HG03469 (cell line): ENCODE results near the gene CPEB3.
"Not testable (repeated sequence)": the region's sequence is repeated elsewhere in the genome, so short reads cannot be mapped to it uniquely, and the experiment has no call there.

Experiments used
- ATAC-seq: cut with Tn5 transposase; IDR thresholded peaks from one replicate; pipeline ENCODE4 v1.9.1; 2021; ENCODE audit warnings: mild to moderate bottlenecking, moderate library complexity, moderate number of reproducible peaks; ENCODE audit not compliant: unreplicated experiment

Gene CPEB3

DNA sequence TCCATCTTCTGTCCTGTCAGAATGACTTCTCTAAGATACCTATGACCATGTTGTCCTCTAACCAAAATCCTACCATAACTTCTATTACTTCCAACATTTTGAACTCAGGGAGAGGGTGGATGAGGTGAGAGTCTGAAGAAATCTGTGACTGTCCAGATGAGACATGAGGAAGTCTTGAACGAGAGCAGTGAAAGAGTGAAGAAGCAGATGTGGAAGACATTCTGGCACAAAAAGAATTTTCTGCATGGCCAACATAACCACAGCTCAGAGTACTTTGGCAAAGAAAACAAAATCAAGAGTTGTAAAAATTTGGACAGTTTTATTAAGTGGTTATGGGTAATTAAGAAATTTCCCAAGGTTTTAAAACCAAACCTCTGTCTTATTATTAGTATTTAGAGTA, 141.6 kb downstream of the CPEB3 start:
- no peak for ATAC-seq

DNA sequence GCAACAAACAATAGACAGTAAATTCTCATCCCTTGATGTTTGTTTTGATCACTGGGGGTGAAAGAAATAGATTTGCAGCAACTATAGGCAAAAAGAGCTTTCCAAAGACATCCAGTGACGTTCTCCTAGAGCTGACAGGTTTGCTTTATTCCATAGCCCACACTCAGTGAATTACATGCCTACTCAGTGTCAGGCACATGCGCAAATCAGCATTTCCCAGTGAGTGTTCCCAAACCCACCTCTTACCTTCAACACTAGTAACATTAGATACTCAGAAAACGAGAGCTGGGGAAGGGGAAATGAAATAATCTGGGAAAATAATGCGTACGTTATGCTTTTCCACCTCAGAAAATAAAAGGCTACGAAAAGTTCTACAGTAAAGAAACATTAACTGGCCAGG, 144.1 kb downstream of the CPEB3 start:
- no peak for ATAC-seq

DNA sequence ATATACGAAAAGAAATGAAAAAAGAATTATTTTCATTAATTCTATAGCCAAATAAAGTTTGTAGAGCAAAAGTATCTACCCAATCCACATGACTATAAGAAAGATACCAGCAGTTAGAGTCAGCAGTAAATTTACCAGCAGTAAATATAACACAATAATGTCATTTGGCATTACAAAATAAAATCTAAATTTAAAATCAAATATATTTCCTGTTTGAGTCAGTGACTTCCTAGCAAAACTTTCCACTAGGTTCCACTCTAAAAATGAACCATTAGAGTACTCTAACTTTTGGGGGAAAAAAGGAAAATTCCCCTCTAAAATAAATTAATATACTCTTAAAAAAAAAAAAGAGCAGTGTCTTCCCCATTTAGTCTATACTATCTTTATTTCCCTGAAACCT, 144.8 kb downstream of the CPEB3 start:
- ATAC-seq, result no peak

DNA sequence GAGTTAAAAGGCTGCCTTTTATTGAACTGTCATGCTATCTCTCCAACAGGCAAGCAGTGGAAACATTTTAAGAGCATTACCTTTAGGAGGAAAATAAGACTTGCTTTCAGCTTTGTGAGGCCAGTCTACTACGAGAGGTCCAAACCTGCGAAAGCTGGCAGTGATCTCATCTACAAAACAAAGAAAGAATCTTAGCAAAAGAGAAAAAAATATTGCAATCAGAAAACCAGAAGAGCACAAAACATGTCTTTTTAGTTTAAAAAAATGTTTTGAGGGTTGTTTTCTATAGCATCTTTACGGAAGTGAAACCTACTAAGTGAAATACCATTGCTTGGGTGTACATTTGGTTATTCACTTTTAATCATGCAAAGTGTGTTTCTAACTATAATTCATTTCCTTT, 147.9 kb downstream of the CPEB3 start:
- ATAC-seq, result peak; percentile 45

DNA sequence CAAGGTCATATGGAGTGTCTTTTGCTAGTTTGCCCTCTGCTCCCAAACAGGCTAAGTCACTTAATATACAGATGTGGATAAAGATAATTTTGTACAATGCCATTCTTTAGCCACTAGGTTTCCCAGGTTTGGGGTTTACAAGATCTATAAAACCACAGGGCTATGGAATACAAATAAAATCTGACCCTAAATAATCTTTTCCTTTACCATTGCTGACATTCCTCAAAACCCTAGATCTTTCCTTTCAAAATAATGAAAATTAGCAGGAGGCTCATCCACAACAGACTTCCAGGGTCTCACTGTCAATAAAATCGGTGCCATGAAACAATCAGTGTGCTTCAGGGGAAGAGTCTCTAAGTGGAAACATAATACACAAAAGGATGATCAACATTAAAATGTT, 148.4 kb downstream of the CPEB3 start:
- ATAC-seq, result no peak

DNA sequence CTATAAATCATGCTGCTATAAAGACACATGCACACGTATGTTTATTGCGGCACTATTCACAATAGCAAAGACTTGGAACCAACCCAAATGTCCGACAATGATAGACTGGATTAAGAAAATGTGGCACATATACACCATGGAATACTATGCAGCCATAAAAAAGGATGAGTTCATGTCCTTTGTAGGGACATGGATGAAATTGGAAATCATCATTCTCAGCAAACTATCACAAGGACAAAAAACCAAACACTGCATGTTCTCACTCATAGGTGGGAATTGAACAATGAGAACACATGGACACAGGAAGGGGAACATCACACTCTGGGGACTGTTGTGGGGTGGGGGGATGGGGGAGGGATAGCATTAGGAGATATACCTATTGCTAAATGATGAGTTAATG, 149.7 kb downstream of the CPEB3 start:
- not testable (repeated sequence) for ATAC-seq

DNA sequence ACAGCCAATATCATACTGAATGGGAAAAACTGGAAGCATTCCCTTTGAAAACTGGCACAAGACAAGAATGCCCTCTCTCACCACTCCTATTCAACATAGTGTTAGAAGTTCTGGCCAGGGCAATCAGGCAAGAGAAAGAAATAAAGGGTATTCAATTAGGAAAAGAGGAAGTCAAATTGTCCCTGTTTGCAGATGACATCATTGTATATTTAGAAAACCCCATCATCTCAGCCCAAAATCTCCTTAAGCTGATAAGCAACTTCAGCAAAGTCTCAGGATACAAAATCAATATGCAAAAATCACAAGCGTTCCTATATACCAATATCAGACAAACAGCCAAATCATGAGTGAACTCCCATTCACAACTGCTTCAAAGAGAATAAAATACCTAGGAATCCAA, 156.8 kb downstream of the CPEB3 start:
- not testable (repeated sequence) for ATAC-seq

DNA sequence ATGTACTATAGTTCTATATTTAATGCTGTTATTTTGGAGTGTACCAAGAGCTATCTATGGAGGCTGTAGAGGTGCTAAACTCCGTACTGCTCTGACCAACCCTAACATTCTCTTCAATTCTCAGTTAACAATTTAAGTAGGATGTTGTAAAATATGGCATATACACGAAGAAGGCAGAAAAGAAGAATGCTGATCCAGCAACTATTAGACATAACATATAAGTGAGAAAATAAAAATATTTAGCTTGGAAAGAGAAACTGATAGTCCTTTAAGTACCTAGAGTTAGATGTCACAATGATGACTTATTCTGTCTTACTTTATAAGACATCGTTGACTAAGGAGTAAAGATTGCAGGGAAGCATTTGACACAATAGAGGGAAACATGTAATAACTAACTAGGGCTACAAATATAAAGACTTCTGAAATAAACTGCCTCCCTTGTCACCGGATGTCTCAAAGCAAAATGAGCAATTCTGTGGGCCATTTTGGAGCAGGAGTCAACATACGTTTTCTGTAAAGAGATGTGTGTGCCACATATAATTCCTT, 159.5 kb downstream of the CPEB3 start:
- ATAC-seq, result no peak

DNA sequence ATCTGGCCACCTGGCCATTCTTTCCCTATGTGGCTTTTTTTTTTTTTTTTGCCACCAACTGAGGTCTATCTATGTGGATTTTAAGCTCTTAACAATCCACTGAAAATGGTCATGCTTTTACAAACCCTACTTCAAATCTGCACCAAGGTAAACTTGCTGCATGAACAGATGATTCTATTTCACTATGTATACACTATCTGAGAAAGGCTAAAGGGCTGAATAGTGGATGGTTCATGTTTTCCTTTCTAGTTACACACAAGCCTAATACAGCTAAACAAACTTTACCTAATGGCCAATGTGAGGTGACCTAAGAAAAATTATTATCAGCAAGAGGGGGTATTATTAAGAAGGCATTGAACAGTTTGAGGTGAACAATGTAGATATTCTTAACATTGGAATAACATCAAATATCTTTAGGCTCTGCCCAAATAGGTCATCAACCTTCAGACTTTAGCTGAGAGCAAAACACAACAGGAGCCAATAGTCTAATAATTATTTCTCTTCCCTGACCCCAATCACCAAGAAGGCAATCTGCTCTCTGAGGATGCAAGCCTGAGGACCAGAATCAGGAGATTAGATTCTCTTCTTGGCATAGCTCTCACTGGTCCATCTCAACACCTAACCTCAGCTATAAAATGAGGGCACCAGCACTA, 160.1 kb downstream of the CPEB3 start:
- ATAC-seq, result no peak

DNA sequence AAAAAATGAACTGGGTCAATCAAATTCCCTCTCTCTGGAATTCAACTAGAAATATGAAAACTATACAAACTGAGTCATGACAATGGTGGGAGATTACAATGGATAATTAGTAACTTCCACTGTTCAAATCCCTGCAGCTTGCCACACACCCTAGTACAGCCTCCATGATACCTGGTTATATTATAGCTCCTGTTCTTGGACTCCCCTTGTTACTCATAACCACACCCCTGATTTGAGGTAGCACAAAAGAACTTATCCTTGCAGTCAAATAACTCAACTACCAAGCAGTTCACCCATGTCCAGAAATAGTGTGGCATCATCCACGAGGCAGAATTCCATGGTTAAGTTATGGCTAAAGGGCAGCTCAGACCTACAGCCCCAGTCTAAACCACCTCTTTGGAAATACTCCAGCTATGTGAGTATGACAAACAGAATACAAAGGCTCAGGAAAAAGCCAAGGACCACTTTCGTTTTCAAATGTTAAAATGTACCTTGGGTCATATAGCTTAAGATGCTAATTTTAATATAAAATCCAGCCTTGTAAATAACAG, 164.7 kb downstream of the CPEB3 start:
- ATAC-seq, result no peak

DNA sequence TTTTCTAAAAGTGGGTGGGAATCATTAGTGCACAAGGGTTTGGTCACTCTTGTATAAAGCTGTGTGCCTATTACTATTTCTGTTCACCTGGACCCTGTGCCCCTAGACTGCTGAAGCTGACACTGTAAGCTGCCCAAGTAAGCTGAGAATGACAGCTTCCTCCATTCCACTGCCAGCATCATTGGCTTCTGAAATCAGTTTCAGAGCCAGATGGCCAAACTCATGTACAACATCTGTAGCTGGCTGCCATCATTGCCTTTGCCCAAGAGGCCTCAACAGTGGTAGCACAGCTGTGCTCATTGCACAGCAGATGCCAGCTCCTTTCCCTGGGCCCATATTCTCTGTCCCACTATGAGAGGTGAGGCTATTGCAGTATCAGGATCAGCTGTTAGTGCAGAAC, 165.7 kb downstream of the CPEB3 start:
- no peak for ATAC-seq

DNA sequence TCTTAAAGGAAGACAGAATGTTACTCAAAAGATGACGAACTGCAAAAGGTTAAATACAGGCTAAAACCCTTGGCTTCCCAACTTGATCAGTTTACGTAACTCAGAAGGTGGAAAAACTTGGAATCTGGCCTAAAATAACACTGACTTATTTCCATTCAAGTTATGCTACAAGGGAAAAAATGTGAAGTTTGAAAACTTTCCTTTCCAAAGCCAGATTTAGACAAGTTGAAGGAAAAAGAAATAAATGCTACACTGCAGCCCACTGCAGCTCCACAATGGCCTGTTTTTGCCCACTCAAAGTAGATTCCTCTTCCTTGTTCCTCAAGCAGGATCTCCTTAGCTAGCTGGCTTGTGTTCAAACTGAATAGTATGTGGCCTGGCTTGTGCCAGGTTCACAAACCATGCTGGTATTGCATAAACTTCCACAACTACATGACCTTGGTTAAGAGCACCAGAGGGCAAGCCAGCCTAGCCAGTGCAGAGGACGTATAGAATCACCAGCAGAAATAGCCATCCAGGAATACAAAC, 166.2 kb downstream of the CPEB3 start:
- ATAC-seq, result no peak

DNA sequence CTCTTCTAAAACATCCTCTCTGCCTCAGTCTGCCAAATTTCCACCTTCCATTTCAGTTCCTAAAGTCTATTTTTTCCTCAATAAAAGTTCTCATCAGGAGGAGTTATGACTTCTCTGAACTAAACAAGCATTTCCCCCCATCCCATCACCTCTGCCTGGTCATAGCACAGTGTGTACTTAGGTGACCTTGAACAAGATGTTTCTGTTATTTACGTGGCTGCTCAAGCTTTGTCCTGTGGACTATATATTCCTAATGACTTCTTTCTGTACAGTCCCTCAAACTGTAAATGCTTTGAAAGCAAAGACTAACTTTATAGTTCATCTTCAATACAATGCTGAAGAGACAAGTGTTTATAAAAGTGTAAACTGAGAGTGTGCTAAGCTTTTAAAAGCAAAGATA, 166.9 kb downstream of the CPEB3 start:
- no peak for ATAC-seq

DNA sequence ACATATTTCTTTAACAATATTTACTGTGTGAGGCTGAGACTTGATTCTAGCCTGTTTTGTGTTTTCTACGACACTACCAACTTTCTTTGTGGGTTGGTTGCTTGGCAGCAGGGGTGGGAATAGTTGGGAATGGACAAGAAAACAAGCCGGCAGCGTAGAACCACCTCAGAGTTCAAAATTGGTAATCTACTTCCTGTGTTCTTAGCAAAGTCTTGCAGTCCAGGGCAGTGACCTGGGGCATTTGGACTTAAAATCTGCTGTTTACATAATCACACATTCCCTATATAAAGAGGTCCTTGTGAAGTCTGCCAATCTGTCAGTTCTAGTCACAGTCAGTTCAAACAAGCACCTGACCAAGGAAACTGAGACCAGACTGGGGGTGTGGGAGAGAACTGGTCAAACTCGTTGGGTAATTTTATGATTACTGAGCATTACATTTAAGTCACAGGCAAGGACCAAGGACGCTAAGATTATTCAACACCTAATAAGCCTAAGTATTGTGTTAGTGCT, 167.9 kb downstream of the CPEB3 start:
- no peak for ATAC-seq

DNA sequence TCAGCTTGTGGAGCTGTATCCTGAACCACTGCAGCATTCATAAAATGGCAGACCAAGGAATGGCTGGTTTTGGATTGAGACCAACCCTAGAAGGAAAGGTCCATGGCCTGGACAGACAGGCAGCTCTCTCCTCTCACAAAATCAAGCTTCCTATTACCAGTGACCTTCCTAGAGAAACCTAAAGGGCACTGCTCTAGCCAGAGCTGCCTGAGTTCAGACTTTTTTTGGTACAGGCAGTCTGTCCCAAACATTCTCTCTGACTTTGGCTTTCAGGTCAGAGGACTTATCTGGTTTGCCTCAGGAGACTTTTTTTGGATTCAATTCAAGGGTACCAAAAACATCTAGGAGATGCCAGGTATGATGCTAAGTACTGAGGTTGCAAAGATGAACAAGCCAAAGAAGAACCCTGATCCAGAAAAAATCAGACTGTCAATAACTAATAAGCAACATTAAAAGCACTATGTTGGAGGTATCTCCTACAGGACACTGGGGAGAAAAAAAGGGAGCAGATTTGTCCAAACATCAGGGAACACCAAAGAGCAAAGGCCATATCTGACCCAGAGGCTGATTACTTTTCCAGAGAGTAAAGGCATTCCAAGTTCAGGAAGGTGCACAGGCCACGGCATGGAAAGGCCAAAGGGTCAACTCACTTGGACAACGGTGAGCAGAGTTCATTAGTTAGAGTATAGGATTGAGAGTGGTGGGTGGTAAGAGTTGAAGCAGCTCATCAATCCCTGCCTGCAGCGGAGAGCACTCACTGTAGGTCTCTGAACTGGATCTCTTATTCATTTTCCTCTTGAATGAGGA, 169.0 kb downstream of the CPEB3 start:
- ATAC-seq, result no peak

DNA sequence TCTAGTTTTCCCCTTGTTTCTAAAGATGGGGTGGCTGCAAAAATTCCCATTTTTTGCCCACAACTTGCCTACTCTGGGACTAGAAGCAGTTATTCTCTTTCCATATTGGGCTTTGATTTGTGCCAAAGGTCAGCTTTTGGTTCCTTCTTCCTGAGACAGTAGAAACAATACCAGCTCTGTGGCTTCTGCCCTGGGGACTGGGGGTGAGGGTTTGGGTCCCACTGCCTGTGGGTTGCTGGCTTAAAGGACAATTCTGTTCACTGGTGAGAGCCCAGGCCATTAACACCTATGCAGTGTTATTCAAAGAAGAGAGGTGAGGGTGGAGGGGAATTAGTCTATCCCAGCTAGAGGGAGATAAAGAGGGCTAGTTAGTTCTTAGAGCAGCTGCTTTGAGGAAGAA, 171.5 kb downstream of the CPEB3 start:
- no peak for ATAC-seq

DNA sequence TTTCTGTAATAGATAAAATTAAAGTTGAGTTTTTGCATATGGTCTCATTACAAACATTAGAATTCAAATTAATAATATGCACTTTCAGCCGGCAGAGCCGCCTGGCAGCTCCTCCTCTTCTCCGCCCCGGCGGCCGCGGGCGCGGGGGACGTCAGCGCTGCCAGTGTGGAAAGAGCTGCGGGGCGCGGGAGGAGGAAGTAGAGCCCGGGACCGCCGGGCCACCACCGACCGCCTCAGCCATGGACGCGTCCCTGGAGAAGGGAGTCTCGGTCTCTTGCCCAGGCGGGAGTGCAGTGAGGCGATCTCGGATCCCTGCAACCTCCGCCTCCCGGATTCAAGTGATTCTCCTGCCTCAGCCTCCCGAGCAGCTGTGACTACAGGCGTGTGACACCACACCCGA, 176.0 kb downstream of the CPEB3 start:
- ATAC-seq, result not testable (repeated sequence)

DNA sequence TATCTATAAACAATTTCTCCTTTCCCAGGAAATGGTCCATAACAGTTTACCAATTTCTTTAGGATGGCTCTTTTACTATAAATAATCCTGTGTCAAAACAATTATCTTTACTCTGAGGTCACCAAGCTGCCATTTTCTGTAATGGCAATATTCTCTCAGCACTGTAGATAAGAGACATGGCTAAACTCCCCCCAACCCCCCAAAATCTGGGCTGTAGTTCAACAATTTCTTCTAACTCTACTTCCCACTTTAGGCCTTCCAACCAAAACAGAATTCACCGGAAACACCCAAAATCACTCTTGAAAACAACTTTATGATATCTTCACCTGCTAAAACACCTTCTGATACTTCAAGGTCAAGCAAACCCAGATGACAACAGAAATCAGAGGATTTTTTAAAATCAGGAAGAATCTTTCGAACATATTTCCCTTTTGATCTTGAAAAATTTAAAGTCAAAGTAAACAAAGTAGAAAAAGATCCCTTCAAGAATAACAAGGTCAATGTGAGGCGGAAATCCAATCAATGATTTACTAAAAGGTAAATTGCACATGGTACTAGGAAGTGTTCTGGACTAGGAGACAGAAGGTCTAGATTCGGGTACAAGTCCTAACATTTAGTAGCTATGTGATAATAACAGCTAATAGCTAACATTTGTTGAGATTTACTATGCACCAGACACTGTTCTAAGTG, 176.8 kb downstream of the CPEB3 start:
- ATAC-seq, result no peak

DNA sequence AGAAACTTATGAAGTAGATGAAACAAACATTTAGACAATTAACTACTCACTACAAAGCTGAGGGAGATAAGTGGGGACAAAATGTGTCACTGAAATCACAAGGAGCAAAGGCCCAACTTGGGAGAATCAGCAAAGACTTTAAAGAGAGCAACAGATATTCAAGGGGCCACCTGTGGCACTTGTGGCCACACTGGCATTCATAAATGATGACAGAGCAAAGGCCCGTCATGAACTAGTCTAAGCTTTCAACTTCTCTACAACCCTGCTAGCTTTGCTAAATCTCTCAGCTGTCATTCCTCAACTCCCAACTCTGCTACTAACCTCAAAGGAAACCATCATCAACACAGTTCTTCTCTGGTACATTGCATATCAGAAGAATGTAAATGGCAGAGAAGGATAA, 178.4 kb downstream of the CPEB3 start:
- no peak for ATAC-seq

DNA sequence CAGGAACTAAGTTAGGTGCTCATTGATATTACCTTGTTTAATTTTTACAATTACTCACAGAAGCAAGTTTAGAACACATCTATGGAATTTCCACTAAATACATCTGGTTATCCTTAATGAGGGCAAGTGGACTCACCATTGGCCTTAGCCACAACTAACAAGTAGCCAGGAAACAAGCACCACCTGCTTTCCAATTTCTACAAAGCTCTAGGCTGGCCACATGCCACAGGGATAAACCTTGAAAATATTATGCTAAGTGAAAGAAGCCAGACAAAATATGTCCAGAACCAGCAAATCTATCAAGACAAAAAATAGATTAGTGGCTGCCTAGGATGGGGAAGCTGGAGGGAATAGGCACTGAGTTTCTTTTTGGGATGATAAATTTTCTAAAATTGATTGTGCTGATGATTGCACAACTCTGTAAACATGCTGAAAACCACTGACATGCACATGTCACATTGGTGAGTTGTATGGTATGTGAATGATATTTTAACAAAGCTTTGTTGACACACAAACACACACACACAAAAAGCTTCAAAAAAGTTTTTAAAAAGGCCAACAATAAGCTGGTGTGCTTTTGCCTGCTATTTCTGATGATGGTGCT, 179.4 kb downstream of the CPEB3 start:
- no peak for ATAC-seq
